Stimulated activated CD8-positive, alpha-beta memory T cell treated with anti-CD3 and anti-CD28 coated beads, Interleukin-12 subunit alpha, Interleukin-12 subunit beta, amount 100 ng/mL, for 24 hours (primary cell): Measurements from ENCODE around the gene ERFL.

Experiments
- DNase-seq: peaks from one replicate; pipeline ENCODE4 v3.0.0-alpha.2; 2020; ENCODE audit errors: extremely low read depth

ERFL gene

DNA sequence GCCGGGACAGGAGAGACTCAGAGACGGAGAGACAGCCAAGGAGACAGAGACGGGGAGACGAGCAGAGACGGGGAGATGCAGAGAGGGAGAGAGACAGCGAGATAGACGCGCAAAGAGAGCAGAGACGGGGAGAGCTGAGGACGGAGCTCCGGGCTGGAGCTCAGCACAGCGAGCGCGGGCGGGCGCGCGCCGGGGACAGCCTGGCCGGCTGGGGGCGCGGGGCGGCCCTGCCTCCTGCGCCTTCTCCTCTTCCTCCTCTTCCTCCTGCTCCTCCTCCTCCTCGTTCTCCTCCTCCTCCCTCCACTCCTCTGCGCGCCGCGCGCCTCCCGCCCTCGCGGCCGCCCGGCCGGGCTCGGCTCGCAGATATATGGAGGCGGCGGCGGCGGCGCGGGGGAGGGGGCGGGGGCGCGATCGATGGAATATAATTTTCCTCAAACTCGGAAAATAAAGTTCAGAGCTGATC is at the start of gene ERFL:
TSS of gene ERFL (minus strand) at position 229 of the 463 bp plus-strand sequence. CDS start 15,530 bp downstream, outside the sequence.
- no peak for DNase-seq

DNA sequence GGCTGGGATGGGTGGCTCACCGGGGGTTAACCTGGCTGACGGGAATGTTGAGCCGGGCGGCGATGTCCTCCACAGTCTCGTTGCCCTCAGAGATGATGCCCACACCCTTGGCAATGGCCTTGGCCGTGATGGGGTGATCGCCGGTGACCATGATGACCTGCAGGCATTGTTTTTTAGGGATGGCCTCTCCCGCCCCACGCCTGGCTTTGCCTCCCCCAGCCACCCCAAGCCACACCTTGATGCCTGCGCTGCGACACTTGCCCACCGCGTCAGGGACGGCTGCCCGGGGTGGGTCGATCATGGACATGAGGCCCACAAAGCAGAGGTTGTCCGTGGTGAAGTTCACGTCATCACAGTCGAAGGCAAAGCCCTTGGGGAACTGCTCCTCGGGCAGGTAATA is 49.7 kb upstream of the ERFL start:
- no peak for DNase-seq

DNA sequence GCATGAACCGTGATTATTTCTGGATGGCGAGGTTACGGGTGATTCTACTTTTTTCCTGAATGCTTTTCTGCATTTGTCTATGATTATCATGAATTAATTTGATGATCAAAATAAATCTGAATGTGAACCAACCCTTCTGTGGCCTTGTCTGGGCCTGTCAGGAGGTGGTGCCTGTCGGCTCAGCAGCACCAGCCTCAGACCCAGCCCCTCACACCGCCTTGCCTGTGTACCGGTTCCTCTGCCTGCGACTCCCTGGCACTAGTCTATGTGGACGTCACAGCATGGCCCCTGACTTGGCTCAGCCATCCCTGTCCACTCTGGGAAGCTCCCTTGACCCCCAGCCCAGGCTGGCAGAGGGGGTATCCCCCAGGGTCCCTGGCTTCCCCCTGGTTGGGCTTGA is 46.4 kb upstream of the ERFL start:
- no peak for DNase-seq

GRCh38 chr19:41971363-41971762 is 43.1 kb upstream of the ERFL start:
- DNase-seq, result no peak

GRCh38 chr19:41969772-41970458 is 41.7 kb upstream of the ERFL start:
- no peak for DNase-seq

DNA sequence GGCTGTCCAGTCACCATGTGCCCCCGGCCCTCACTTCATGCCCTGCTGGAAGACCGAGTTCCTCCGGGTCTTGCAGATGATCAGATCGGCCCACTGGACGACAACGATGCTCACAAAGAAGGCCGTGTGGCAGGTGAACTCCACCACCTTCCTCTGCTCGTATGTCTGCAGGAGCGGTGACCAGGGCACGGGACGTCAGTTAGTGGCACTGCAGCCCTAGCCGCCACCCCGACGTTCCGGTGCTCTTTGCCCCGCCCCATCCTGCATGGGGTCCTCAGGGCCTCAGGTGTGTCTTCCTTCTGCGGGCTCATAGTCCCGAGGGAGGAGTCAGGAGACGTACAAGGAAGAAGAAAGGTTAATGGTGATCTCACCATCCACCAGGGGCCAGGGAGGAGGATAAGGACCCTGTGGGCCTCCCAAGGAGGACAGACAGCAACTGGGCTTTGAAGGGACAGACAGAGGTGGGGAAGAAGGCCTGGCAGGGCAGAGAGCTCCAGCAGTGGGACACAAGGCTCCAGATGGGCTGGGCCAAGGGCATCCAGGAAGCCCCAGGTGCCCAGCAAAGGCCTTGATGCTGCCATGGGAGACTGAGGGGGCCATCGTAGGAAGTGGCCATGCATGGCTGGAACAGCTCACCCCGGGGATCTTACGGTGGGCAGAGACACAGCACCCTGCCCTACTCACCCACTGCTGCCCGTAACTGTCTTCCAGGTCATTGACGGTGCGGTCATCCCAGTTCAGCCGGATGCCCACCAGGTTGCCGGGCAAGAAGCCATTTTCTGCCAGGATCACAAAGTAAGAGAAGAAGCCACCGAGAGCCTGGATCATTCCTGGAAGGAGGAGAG is 40.7 kb upstream of the ERFL start:
- no peak for DNase-seq

GRCh38 chr19:41967054-41967783 is 39.0 kb upstream of the ERFL start:
- DNase-seq, result no peak

GRCh38 chr19:41965106-41965505 is 36.9 kb upstream of the ERFL start:
- no peak for DNase-seq

- DNase-seq, result no peak
Observed at GRCh38 chr19:41960973-41961372, 32.7 kb upstream of the ERFL start.

DNA sequence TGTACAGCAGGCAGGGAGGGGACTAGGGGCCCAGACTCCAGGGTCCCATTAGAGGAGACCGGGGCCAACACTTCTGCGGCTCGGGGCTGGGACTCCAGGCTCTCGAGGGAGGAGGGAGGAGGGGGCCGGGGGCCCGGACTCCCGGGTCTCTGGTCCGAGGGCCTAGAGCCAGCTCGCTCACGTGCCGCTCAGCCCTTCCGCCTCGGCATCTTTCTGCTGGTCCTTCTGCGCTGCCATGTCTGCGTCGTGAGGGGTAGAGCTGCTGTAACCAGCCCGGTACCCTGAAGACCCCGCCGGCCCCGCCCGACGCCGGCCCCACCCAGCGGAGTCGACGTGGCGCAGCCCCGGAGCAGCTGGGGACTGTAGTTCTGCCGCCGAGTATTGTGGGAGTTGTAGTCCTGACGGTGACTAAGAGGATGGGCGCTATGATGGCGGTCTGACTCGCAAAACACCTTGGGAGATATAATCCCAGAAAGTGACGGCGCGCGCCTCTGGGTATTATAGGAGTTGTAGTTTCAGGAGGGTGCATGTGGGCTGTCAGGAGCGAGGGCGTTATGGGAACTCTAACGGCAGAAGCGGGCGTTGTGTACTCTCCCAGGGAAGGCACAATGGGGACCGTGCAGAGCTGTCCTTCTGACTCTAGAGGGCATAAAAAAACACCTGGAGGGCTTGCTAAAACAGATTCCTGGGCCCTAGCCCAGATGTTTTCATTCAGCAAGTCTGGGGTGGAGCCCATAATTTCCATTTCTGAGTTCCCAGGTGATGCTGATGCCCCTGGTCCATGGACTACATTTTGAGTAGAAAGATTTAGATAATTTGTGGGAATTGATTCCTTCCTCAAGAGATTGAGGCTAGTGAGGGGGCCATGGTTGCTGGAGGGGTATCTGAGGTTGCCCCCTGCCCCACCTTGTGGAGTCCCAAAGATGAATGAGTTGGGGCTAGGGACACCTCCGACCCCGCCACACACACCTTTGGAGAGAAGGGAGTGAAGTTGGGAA is 31.1 kb upstream of the ERFL start, which contains the start of gene RABAC1:
TSS of gene RABAC1 (minus strand) at position 266 of the 998 bp plus-strand sequence. CDS start at position 237, 29 bp downstream.
- peak; percentile 79 for DNase-seq

GRCh38 chr19:41958367-41959055 is 30.3 kb upstream of the ERFL start:
- DNase-seq, result peak; percentile 59

DNA sequence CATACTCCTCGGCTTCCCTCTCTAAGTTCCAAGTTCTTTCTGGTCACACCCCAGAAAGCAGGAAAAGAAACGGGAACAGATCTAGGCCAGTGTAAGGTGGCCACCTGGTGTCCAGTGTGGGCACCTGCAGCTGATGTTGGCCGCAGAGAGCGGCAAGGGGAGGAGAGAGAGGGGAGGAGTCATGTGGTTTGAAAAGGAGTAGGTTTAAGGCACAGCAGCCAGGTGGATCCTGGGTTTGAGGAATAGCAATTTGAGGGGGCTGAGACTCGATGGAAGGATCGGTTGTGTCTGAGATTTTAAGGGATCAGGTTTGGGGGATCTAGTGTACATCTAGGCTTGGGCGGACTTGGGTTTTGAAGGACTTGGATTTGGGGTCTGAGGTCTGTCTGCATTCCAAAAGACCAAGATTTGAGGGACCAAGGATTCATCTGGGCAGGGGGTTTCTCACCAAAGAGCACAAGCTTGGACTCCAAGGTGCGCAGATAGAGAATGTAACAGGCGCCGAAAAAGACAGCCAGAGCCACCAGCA is 29.7 kb upstream of the ERFL start:
- DNase-seq, result no peak

DNA sequence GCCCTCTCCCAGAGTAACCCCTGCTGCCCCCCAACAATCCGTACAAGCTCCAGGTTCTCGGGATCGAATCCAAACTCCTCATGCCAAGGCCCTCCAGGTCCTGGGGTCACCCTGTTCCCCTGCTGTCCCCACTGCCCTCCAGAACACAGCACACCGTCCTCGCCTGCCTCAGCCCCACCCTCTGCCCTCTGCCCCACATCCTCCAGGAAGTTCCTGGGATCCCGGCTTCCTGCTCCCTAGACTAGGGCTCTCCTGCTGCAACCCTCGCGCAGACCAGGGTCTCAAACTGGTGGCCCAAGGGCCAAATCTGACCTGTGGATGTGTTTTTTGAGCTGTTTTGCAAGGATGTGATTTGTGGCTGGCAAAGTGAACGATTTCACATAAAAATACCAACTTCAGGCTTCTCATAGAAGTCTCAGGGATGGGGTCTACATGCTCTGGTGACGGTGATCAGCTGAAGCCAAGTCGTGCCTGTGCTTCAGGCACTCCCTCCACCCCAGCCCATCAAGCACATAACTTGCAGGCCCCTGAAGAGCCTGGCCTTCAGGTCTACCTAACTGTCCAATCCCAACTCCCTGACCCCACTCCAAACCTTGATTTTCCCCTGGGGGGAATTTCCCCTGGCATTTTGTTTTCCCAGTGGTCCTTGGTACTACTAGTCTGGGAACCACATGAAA is 29.1 kb upstream of the ERFL start:
- DNase-seq, result no peak

DNA sequence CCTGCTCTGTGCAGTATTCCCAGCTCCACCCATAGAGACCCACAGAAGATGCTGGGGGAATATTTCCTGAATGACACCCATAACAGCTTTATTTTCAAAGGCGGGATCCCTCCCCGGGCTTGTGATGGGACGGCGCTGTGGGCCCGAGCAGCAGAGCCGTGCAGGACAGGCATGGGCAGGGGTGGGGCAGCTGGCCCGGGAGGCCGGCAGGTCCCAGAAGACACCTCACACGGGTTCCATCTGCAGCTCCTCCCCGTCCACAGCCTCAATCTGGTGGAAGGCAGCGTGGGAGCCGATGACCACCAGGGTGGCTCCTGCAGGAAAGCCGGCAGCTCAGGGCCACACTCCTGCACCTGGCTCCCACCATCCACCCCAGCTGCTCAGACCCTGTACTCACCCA is 28.4 kb upstream of the ERFL start:
- DNase-seq, result no peak

DNA sequence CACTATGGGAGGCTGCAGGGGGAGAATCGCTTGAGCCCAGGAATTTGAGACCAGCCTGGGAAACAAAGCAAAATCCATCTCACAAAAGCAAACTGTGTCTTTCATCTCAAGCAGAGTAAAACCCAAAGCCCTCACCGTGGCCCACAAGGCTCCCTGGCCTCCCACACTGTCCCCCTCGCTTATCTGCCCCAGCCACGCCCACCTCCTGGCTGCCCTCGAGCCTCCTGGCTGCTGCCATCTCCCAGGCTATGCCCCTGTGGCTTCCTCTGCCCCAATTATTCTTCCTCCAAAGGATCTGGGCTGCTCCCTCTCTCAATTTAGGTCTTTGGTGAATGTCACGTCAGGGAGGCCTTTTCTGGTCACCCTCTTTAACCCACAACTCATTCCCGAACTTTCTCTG is 27.3 kb upstream of the ERFL start:
- DNase-seq, result no peak

DNA sequence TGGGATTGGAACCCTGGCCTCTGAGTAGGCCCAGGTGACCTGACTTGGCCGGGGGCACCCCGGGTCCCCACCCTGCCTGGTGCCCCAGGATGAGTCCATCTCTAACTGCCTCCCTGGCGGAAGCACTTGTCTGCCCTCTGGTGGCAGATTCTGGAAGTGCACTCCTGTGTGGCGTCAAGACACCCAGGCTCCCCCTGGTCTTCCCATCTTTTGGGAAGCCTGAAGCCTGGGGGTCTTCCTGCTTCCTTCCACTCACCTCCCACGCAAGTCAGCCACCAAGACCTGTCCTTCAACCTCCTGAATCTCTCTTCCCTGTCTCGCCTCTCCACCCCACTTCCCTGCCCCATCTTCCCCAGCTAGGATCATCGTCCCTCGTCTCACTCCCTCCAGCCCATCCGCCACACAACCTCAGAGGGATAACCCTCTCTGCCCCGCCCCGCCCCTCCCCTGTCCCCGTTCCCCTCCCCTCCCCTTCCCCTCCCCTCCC is 23.5 kb upstream of the ERFL start:
- peak; percentile 63 for DNase-seq

GRCh38 chr19:41947091-41947490 is 18.8 kb upstream of the ERFL start:
- DNase-seq, result no peak

- DNase-seq, result peak; percentile 79
Observed at GRCh38 chr19:41945135-41945766, 17.0 kb upstream of the ERFL start.

- DNase-seq, result no peak
Observed at GRCh38 chr19:41944336-41944735, 16.1 kb upstream of the ERFL start.
